ENCODE data around the gene MTA2. TPM values are rescaled to one million over a fixed set of nuclear protein-coding genes. Genes with fewer than 3 reads are reported as not detected.

MTA2 gene
- total and polyA plus RNA-seq, 10 of the 15 experiments (the other 5 are each of a cell fraction or from before 2014, with no cell fraction given): 6.7 to 201 (median 113) TPM

DNA sequence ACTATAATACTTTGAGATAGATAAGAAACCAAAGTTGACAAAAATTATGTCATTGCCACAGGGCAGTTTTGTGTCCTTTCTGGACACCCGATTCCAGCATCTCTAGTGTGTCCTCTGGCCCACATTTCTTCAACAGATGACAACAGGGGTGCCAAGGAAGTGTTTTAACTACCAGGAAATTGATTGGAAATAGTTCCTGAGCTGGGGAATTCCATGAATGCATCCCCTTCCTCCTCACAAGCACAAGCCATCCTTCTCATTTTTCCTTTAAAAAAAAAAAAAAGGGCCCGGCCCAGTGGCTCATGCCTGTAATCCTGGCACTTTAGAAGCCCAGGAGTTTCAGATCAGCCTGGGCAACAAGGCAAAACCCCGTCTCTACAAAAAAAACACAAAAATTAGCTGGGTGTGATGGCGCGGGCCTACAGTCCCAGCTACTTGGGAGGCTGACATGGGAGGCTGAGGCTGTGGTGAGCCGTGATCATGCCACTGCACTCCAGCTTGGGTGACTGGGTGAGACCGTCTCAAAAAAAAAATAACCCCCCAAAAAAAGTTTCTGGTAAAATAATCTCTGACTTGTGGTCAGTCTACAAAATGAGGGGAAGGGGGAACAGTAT lies 20.9 kb upstream of the MTA2 start:
- Histone ChIP-seq H3K27me3 (replicated peaks in 1 of 2; ENCODE audit: control insufficient read depth in 2 of 2, insufficient read depth in 2 of 2, low read length in 1 of 2) (no peaks in the 10 kb centered on the region), H3K79me2 (ENCODE audit: control insufficient read depth, insufficient read depth, low read length) (peaks cover 11% of the 10 kb centered on the region), H3K4me3 (no peak overlapping the region), H3K4me1 (ENCODE audit: control insufficient read depth, insufficient read depth, low read length) (0 out of 2 replicates have a peak, but pooled peaks cover 4% of the 10 kb centered on the region), H3K9me3 (replicated peaks; ENCODE audit: control insufficient read depth, insufficient read depth, low read length) (no peaks in the 10 kb centered on the region), H3K36me3 (ENCODE audit: control insufficient read depth in 2 of 2, insufficient read depth in 2 of 2, low read length in 1 of 2) (peaks cover 8 to 18% of the 10 kb centered on the region in 2 experiments), H3K9ac (ENCODE audit: control insufficient read depth, insufficient read depth, low read length) (no peak overlapping the region), H3K4me2 (ENCODE audit: control insufficient read depth, insufficient read depth) (no peak overlapping the region), H2AFZ (ENCODE audit: control insufficient read depth, low read depth, low read length) (peak overlapping the region; percentile 15), H3K27ac (ENCODE audit: control insufficient read depth, insufficient read depth) (peak overlapping the region; percentile 54), H4K20me1 (ENCODE audit: control insufficient read depth, insufficient read depth) (no peaks in the 10 kb centered on the region)
- SMC1A ChIA-PET (ENCODE audit: uncharacterized antibody, unreplicated experiment): interaction anchor here (0.6 to 2.6 kb wide), 10 partner anchors 11 to 229 kb away, joined by 3 to 11 read pairs (median 4); partner anchors contain the start of gene TUT1
- WGBS (ENCODE audit: insufficient coverage, insufficient replicate concordance, low lambda C conversion rate, missing lambda C conversion rate): 98% methylated on average over 7 of the region's 7 CpGs
- intact Hi-C loops (cut with micrococcal nuclease; ENCODE audit: unreplicated experiment): loop anchor here (2.0 kb wide), 1 partner anchor 24 kb away; the partner anchor contains the start of gene GANAB
- ATAC-seq (no peak), DNase-seq (ENCODE audit: low read depth, low spot score) (no peak), FAIRE-seq (no peak)
- RAD21 ChIA-PET (ENCODE audit: unreplicated experiment): interaction anchor here (0.5 to 3.3 kb wide), 17 partner anchors 9 to 168 kb away, joined by 3 to 25 read pairs (median 5); partner anchors contain the start of genes C11orf98, CSKMT, EEF1G and EML3
- POLR2A ChIA-PET: interaction anchor here (0.5 to 5.0 kb wide), 27 partner anchors 12 to 234 kb away, joined by 3 to 50 read pairs (median 5); partner anchors contain the start of genes C11orf98, CSKMT, EEF1G and INTS5
- TF ChIP-seq, protein P1, sequence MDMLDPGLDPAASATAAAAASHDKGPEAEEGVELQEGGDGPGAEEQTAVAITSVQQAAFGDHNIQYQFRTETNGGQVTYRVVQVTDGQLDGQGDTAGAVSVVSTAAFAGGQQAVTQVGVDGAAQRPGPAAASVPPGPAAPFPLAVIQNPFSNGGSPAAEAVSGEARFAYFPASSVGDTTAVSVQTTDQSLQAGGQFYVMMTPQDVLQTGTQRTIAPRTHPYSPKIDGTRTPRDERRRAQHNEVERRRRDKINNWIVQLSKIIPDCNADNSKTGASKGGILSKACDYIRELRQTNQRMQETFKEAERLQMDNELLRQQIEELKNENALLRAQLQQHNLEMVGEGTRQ (IDR thresholded peaks at IDR 0.05; ENCODE audit: borderline replicate concordance, low read depth, low read length): no peak
- TF ChIP-seq ZNF207 (IDR thresholded peaks at IDR 0.05; ENCODE audit: borderline replicate concordance): no peak
- peak; percentile 71; the same call in 1 of the 2 replicates for TF ChIP-seq PAX8 (IDR thresholded peaks at IDR 0.05)
- TF ChIP-seq FOXM1 (IDR thresholded peaks at IDR 0.05; ENCODE audit: low read depth, low read length): 0 out of 2 replicates have a peak, but pooled peaks have one; percentile 7
- TF ChIP-seq BACH1 (IDR thresholded peaks at IDR 0.05; ENCODE audit: borderline replicate concordance): no peak
- CTCF ChIA-PET: interaction anchor here (0.7 to 2.8 kb wide), 9 partner anchors 11 to 309 kb away, joined by 3 to 12 read pairs (median 5); partner anchors contain the start of genes C11orf98, CSKMT, MTA2 and TUT1
- in situ Hi-C loops (cut with MboI): no loop called here
- BruUV-seq (replicated peaks): TSS peak; percentile 86

Data from GM12878 (cell line).